Caco-2 (cell line): ENCODE data around the gene RPS6KA3. TPM values are rescaled to one million over a fixed set of nuclear protein-coding genes. Genes with fewer than 3 reads are reported as not detected.

Source experiments
- BruUV-seq: library from RNA; stranded (reverse); fragments of 400-500 nt; replicated peaks from 2 replicates; lab custom pipeline; 2021; lab: Mats Ljungman, UMichigan
- CTCF ChIA-PET: fragments of 300-600 bp; sonication (Branson Sonifier 250); formaldehyde crosslinking; loops from one replicate; lab custom pipeline; 2022; ENCODE audit warnings: antibody characterized with exemption; lab: Charles Lee
- POLR2A ChIA-PET: fragments of 300-600 bp; sonication (Branson Sonifier 250); formaldehyde crosslinking; loops from one replicate; lab custom pipeline; 2022; ENCODE audit warnings: antibody characterized with exemption; lab: Charles Lee
- DNase-seq, 2 experiments: peaks; one replicate each; pipeline versions ENCODE4 v3.0.0 to v3.0.0-alpha.2; 2020 to 2022
- H3K27me3 ChIP-seq: replicated peaks from 2 replicates; pipeline ENCODE4 v1.6.0; 2011; ENCODE audit warnings: low read length; ENCODE audit not compliant: control insufficient read depth, insufficient read depth
- H3K36me3 ChIP-seq: 2 replicates; pipeline ENCODE4 v1.5.1; 2011; ENCODE audit warnings: low read length; ENCODE audit not compliant: control insufficient read depth, insufficient read depth
- H3K4me1 ChIP-seq: fragments of 250-450 bp; sonication (Bioruptor Pico); 2 replicates; pipeline ENCODE4 v1.5.1; 2020; ENCODE audit warnings: mild to moderate bottlenecking
- H3K4me3 ChIP-seq: 2 replicates; pipeline ENCODE4 v1.5.1; 2011; ENCODE audit warnings: low read depth, mild to moderate bottlenecking, control low read depth, low read length
- H3K9me3 ChIP-seq: fragments of 250-450 bp; sonication (Bioruptor Pico); 2 replicates; pipeline ENCODE4 v1.5.1; 2020; ENCODE audit warnings: mild to moderate bottlenecking, moderate library complexity
- H3K27ac Mint-ChIP-seq: one replicate; pipeline ENCODE4 v1.8.0; 2022; ENCODE audit warnings: mixed read lengths; ENCODE audit not compliant: unreplicated experiment
- H3K27me3 Mint-ChIP-seq: one replicate; pipeline ENCODE4 v1.8.0; 2022; ENCODE audit warnings: mixed read lengths; ENCODE audit not compliant: insufficient read depth, unreplicated experiment
- H3K36me3 Mint-ChIP-seq: one replicate; pipeline ENCODE4 v1.8.0; 2022; ENCODE audit warnings: mild to moderate bottlenecking, mixed read lengths; ENCODE audit not compliant: insufficient read depth, unreplicated experiment
- H3K4me1 Mint-ChIP-seq: one replicate; pipeline ENCODE4 v1.8.0; 2022; ENCODE audit warnings: low read depth, mixed read lengths; ENCODE audit not compliant: unreplicated experiment
- H3K4me3 Mint-ChIP-seq: one replicate; pipeline ENCODE4 v1.8.0; 2022; ENCODE audit warnings: mild to moderate bottlenecking, moderate library complexity, mixed read lengths; ENCODE audit not compliant: unreplicated experiment
- H3K9me3 Mint-ChIP-seq: one replicate; pipeline ENCODE4 v1.8.0; 2022; ENCODE audit warnings: mixed read lengths; ENCODE audit not compliant: unreplicated experiment
- intact Hi-C: fragments of 100-400 bp; cut with micrococcal nuclease; formaldehyde crosslinking; loops from one replicate; pipeline ENCODE4 v1.10.0; 2022; ENCODE audit not compliant: unreplicated experiment
- total RNA-seq: library from RNA; stranded (reverse); gene quantifications from 2 replicates; pipeline ENCODE4 v1.2.3, GENCODE V29; 2022
- TF ChIP-seq, protein P1 (sequence below), 2 experiments: fragments of 200-600 bp in 1 of 2; IDR thresholded peaks; 1 replicate in 1 of 2; 2 replicates in 1 of 2; pipeline versions ENCODE4 v1.5.1 to v1.8.0; 2011 to 2022; ENCODE audit warnings: antibody characterized with exemption in 1 of 2, control low read depth in 1 of 2, inconsistent platforms in 1 of 2, low read depth in 1 of 2, low read length in 1 of 2, mild to moderate bottlenecking in 1 of 2, moderate library complexity in 1 of 2; ENCODE audit not compliant: insufficient read depth in 1 of 2, severe bottlenecking in 1 of 2, unreplicated experiment in 1 of 2

Gene RPS6KA3
- total RNA-seq, 1 experiment from 2014 or later, result 104 TPM

DNA sequence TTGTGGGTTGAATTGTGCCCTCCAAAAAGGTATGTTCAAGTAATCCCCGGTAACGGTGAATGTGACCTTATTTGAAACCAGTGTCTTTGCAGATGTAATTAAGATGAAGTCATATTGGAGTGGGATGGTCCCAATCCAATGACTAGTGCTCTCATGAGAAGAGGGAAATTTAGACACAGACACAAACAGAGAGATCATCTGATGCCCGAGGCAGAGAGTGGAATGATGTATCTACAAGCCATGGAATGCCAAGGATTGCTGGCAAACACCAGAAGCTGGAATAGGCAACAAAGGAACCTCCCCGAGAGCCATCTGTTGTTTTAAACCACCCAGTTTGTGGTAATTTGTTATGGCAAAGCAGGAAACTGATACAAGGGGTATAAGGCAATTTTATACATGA is 35.1 kb downstream of the RPS6KA3 start:
- Histone ChIP-seq H3K4me3 (no peak overlapping the region), H3K4me1 (no peaks in the 10 kb centered on the region), H3K36me3 (no peaks in the 10 kb centered on the region), H3K27me3 (no peaks in the 10 kb centered on the region), H3K9me3 (no peaks in the 10 kb centered on the region)
- Mint-ChIP-seq H3K27ac (no peak overlapping the region), H3K4me3 (no peak overlapping the region), H3K4me1 (peaks cover 20% of the 10 kb centered on the region), H3K36me3 (peaks cover 60% of the 10 kb centered on the region), H3K27me3 (no peaks in the 10 kb centered on the region), H3K9me3 (no peaks in the 10 kb centered on the region)
- ChIA-PET CTCF (no interaction called here), POLR2A (no interaction called here)
- DNase-seq, result no peak
- BruUV-seq, result no TSS peak
- intact Hi-C loops, result no loop called here
- TF ChIP-seq, protein P1, sequence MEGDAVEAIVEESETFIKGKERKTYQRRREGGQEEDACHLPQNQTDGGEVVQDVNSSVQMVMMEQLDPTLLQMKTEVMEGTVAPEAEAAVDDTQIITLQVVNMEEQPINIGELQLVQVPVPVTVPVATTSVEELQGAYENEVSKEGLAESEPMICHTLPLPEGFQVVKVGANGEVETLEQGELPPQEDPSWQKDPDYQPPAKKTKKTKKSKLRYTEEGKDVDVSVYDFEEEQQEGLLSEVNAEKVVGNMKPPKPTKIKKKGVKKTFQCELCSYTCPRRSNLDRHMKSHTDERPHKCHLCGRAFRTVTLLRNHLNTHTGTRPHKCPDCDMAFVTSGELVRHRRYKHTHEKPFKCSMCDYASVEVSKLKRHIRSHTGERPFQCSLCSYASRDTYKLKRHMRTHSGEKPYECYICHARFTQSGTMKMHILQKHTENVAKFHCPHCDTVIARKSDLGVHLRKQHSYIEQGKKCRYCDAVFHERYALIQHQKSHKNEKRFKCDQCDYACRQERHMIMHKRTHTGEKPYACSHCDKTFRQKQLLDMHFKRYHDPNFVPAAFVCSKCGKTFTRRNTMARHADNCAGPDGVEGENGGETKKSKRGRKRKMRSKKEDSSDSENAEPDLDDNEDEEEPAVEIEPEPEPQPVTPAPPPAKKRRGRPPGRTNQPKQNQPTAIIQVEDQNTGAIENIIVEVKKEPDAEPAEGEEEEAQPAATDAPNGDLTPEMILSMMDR (IDR thresholded peaks at IDR 0.05; ENCODE audit: insufficient read depth in 1 of 2, low read depth in 1 of 2, low read length in 1 of 2, severe bottlenecking in 1 of 2, unreplicated experiment in 1 of 2), result no peak

DNA sequence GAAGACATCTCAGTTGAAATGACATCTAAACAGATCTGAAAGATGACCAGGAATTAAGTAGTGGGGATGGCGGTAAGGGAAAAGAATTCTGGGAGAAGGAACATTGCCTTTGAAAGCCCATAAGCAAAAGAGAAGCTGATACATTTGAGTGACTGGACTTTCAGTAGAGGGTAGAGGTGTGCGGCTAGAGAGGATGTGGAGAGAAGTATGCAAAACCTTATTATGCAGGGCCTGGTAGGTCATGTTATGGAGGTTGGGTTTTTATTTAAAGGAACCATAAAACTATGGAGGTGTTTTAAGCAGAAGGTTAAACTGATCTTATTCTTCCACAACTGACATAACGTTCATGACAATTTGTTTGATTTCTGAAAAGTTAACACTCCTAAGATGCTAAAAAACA is 36.3 kb downstream of the RPS6KA3 start:
- no peaks in the 10 kb centered on the region for H3K36me3 ChIP-seq
- BruUV-seq, result no TSS peak
- no peak overlapping the region for H3K27ac Mint-ChIP-seq
- no peak overlapping the region for H3K4me3 ChIP-seq
- H3K4me1 ChIP-seq, result no peaks in the 10 kb centered on the region
- CTCF ChIA-PET, result no interaction called here
- intact Hi-C loops, result no loop called here
- peaks cover 20% of the 10 kb centered on the region for H3K4me1 Mint-ChIP-seq
- TF ChIP-seq, protein P1 (IDR thresholded peaks at IDR 0.05; ENCODE audit: insufficient read depth in 1 of 2, low read depth in 1 of 2, low read length in 1 of 2, severe bottlenecking in 1 of 2, unreplicated experiment in 1 of 2), result no peak
- POLR2A ChIA-PET, result no interaction called here
- H3K27me3 Mint-ChIP-seq, result no peaks in the 10 kb centered on the region
- H3K9me3 ChIP-seq, result no peaks in the 10 kb centered on the region
- no peaks in the 10 kb centered on the region for H3K27me3 ChIP-seq
- H3K4me3 Mint-ChIP-seq, result no peak overlapping the region
- H3K9me3 Mint-ChIP-seq, result no peaks in the 10 kb centered on the region
- peaks cover 54% of the 10 kb centered on the region for H3K36me3 Mint-ChIP-seq
- DNase-seq, result no peak

DNA sequence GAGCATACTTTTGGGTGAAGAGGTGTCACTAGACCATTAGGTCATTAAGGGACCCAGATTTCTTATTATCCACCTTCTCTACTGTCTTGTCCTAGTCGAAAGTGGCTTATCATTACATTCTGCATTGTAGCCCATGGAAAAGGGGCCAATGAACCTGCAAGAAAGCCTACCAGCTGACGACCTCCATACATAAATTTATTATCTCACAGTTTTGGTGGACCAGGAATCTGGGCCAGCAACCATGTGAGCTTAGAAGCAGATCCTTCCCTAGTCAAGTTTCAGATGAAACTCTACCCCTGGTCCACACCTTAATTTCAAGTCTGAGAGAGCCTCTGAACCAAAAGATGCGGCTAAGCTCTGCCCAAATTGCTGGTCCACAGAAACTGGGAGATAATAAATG is 37.6 kb downstream of the RPS6KA3 start:
- peaks cover 64% of the 10 kb centered on the region for H3K36me3 Mint-ChIP-seq
- peaks cover 20% of the 10 kb centered on the region for H3K4me1 Mint-ChIP-seq
- no peaks in the 10 kb centered on the region for H3K27me3 Mint-ChIP-seq

More for the DNA sequence above, 37.6 kb downstream of the RPS6KA3 start:
- Mint-ChIP-seq H3K4me3 (no peak overlapping the region), H3K9me3 (no peaks in the 10 kb centered on the region), H3K27ac (no peak overlapping the region)
- TF ChIP-seq, protein P1 (IDR thresholded peaks at IDR 0.05; ENCODE audit: insufficient read depth in 1 of 2, low read depth in 1 of 2, low read length in 1 of 2, severe bottlenecking in 1 of 2, unreplicated experiment in 1 of 2), result no peak
- no peaks in the 10 kb centered on the region for H3K27me3 ChIP-seq
- ChIA-PET CTCF (no interaction called here), POLR2A (no interaction called here)
- no peaks in the 10 kb centered on the region for H3K36me3 ChIP-seq
- H3K4me1 ChIP-seq, result no peaks in the 10 kb centered on the region
- no peak for DNase-seq
- no peaks in the 10 kb centered on the region for H3K9me3 ChIP-seq
- intact Hi-C loops, result no loop called here
- H3K4me3 ChIP-seq, result no peak overlapping the region
- BruUV-seq, result no TSS peak
